Measurements from ENCODE around the gene TDRD10.

The TDRD10 gene

GRCh38 chr1:154577346-154578057 is 75.5 kb downstream of the TDRD10 start:
- DNase-seq (ENCODE audit: low read depth in 3 of 3), result no peak

GRCh38 chr1:154578058-154578418 is 76.0 kb downstream of the TDRD10 start:
- no peak for DNase-seq (ENCODE audit: low read depth in 3 of 3)

- DNase-seq (ENCODE audit: low read depth in 3 of 3), result no peak
Observed at GRCh38 chr1:154579374-154579773, 77.4 kb downstream of the TDRD10 start.

GRCh38 chr1:154581766-154582165 is 79.7 kb downstream of the TDRD10 start:
- no peak for DNase-seq (ENCODE audit: low read depth in 3 of 3)

- no peak for DNase-seq (ENCODE audit: low read depth in 3 of 3)
Observed at GRCh38 chr1:154582885-154583284, 80.9 kb downstream of the TDRD10 start.

GRCh38 chr1:154583773-154584172 is 81.8 kb downstream of the TDRD10 start:
- DNase-seq (ENCODE audit: low read depth in 3 of 3), result no peak

- no peak for DNase-seq (ENCODE audit: low read depth in 3 of 3)
Observed at GRCh38 chr1:154584267-154584994, 82.4 kb downstream of the TDRD10 start.

GRCh38 chr1:154586231-154586630 is 84.2 kb downstream of the TDRD10 start:
- no peak for DNase-seq (ENCODE audit: low read depth in 3 of 3)

GRCh38 chr1:154586641-154587040 is 84.6 kb downstream of the TDRD10 start:
- no peak for DNase-seq (ENCODE audit: low read depth in 3 of 3)

- no peak for DNase-seq (ENCODE audit: low read depth in 3 of 3)
Observed at GRCh38 chr1:154589780-154590179, 87.8 kb downstream of the TDRD10 start.

GRCh38 chr1:154590756-154591155 is 88.7 kb downstream of the TDRD10 start:
- no peak for DNase-seq (ENCODE audit: low read depth in 3 of 3)

- no peak for DNase-seq (ENCODE audit: low read depth in 3 of 3)
Observed at GRCh38 chr1:154591206-154591605, 89.2 kb downstream of the TDRD10 start.

- no peak for DNase-seq (ENCODE audit: low read depth in 3 of 3)
Observed at GRCh38 chr1:154593390-154593789, 91.4 kb downstream of the TDRD10 start.

GRCh38 chr1:154594811-154595210 is 92.8 kb downstream of the TDRD10 start:
- DNase-seq (ENCODE audit: low read depth in 3 of 3), result no peak

- no peak for DNase-seq (ENCODE audit: low read depth in 3 of 3)
Observed at GRCh38 chr1:154595621-154596020, 93.6 kb downstream of the TDRD10 start.
